HepG2 (cell line): ENCODE data around the gene TMEM14A. TPM values are rescaled to one million over a fixed set of nuclear protein-coding genes. Genes with fewer than 3 reads are reported as not detected.

Experiments used
- ATAC-seq: fragments of 200-7000 bp; cut with Tn5 transposase; 3 replicates; pipeline ENCODE4 v1.9.1; 2020; ENCODE audit warnings: mild to moderate bottlenecking, moderate library complexity
- BruUV-seq: library from RNA; stranded (reverse); fragments of 400-500 nt; replicated peaks from 2 replicates; lab custom pipeline; 2021; lab: Mats Ljungman, UMichigan
- CTCF ChIA-PET: fragments of 300-600 bp; formaldehyde crosslinking; extraction: SDS; loops from one replicate; lab custom pipeline; 2021; ENCODE audit warnings: low total read pairs, inconsistent platforms, low intra/inter-chr PET ratio; lab: Yijun Ruan, JAX
- POLR2A ChIA-PET: fragments of 350-600 bp; sonication (Branson Sonifier 250); formaldehyde crosslinking; loops from one replicate; lab custom pipeline; 2020; ENCODE audit warnings: antibody characterized with exemption, inconsistent platforms; lab: Yijun Ruan, JAX
- DNase-seq: peaks from one replicate; pipeline ENCODE4 v3.0.0-alpha.2; 2015; ENCODE audit warnings: low spot score
- FAIRE-seq: peaks from 3 replicates; lab custom pipeline; 2011; peaks lifted over from hg19 to GRCh38; lab: Jason Lieb, UNC
- H2AFZ ChIP-seq: one replicate; pipeline ENCODE4 v1.6.1; 2011; ENCODE audit warnings: low read length, inconsistent platforms
- H3K27ac ChIP-seq: fragments of 300-600 bp; 3 replicates; pipeline ENCODE4 v1.8.0; 2011; ENCODE audit warnings: mixed run types, mild to moderate bottlenecking, mixed read lengths, low read length, inconsistent platforms; ENCODE audit not compliant: insufficient read depth; ENCODE audit errors: extremely low read length
- H3K27me3 ChIP-seq, 2 experiments: fragments of 200-600 bp in 1 of 2; 2 replicates in 1 of 2; 3 replicates in 1 of 2; pipeline versions ENCODE4 v1.6.0 to v1.8.0; 2011; ENCODE audit warnings: low read length in 2 of 2, mild to moderate bottlenecking in 2 of 2, moderate library complexity in 2 of 2, inconsistent platforms in 1 of 2; ENCODE audit not compliant: insufficient read depth in 2 of 2, control insufficient read depth in 1 of 2
- H3K36me3 ChIP-seq, 2 experiments: fragments of 200-600 bp in 1 of 2; replicated peaks in 1 of 2; 2 replicates in 1 of 2; 3 replicates in 1 of 2; pipeline versions ENCODE4 v1.5.1 to v1.8.0; 2011; ENCODE audit warnings: low read length in 2 of 2, inconsistent platforms in 1 of 2; ENCODE audit not compliant: insufficient read depth in 2 of 2, control insufficient read depth in 1 of 2
- H3K4me1 ChIP-seq: 2 replicates; pipeline ENCODE4 v1.5.1; 2012; ENCODE audit warnings: low read length, inconsistent platforms; ENCODE audit not compliant: insufficient read depth
- H3K4me2 ChIP-seq: 2 replicates; pipeline ENCODE4 v1.6.0; 2011; ENCODE audit warnings: low read depth, low read length, inconsistent platforms
- H3K4me3 ChIP-seq, 3 experiments: fragments of 200-600 bp in 1 of 3; sonication (generic), shearing (Covaris generic) in 1 of 3; replicated peaks in 1 of 3; 2 replicates each; pipeline ENCODE4 v1.5.1; 2011 to 2016; ENCODE audit warnings: low read length in 3 of 3, inconsistent platforms in 2 of 3, low read depth in 2 of 3, mild to moderate bottlenecking in 2 of 3, control low read depth in 1 of 3, mixed read lengths in 1 of 3; ENCODE audit not compliant: insufficient read depth in 1 of 3
- H3K79me2 ChIP-seq: one replicate; pipeline ENCODE4 v1.6.1; 2011; ENCODE audit warnings: low read length, inconsistent platforms; ENCODE audit not compliant: insufficient read depth
- H3K9ac ChIP-seq: 2 replicates; pipeline ENCODE4 v1.6.0; 2011; ENCODE audit warnings: mild to moderate bottlenecking, low read depth, low read length, inconsistent platforms; ENCODE audit not compliant: insufficient read depth
- H3K9me3 ChIP-seq: 2 replicates; pipeline ENCODE4 v1.5.1; 2012; ENCODE audit warnings: mild to moderate bottlenecking, low read length
- H4K20me1 ChIP-seq: 2 replicates; pipeline ENCODE4 v1.6.0; 2011; ENCODE audit warnings: inconsistent platforms, mild to moderate bottlenecking, low read length, moderate library complexity; ENCODE audit not compliant: insufficient read depth
- HNF4A ChIP-seq: sonication (generic); formaldehyde crosslinking; IDR thresholded peaks from 2 replicates; pipeline ENCODE4 v1.4.0; 2020; ENCODE audit warnings: missing genetic modification reagents
- HNF4G ChIP-seq, 2 experiments: sonication (generic) in 1 of 2; formaldehyde crosslinking in 1 of 2; IDR thresholded peaks; 2 replicates each; pipeline versions ENCODE4 v1.4.0 to v1.6.1; 2011 to 2020; ENCODE audit warnings: borderline replicate concordance in 2 of 2, low read depth in 2 of 2, mild to moderate bottlenecking in 2 of 2, low read length in 1 of 2, missing genetic modification reagents in 1 of 2, moderate library complexity in 1 of 2
- MZF1 ChIP-seq: sonication (generic); formaldehyde crosslinking; IDR thresholded peaks from 2 replicates; pipeline ENCODE4 v1.8.1; 2023; ENCODE audit warnings: mild to moderate bottlenecking, missing genetic modification reagents, borderline replicate concordance
- SYNCRIP ChIP-seq: fragments of 200-400 bp; formaldehyde crosslinking; IDR thresholded peaks from 2 replicates; pipeline ENCODE4 v1.6.1; 2018; ENCODE audit warnings: mild to moderate bottlenecking, low read depth, low read length; ENCODE audit not compliant: insufficient read depth
- ZMYM4 ChIP-seq: sonication (generic); formaldehyde crosslinking; IDR thresholded peaks from 2 replicates; pipeline ENCODE4 v1.8.1; 2023; ENCODE audit warnings: mild to moderate bottlenecking, missing genetic modification reagents
- ZNF143 ChIP-seq: sonication (generic); formaldehyde crosslinking; IDR thresholded peaks from 2 replicates; pipeline ENCODE4 v1.4.0; 2020; ENCODE audit warnings: missing genetic modification reagents
- ZNF331 ChIP-seq: sonication (generic); formaldehyde crosslinking; IDR thresholded peaks from 2 replicates; pipeline ENCODE4 v1.4.0; 2020; ENCODE audit warnings: missing genetic modification reagents
- ZNF737 ChIP-seq: sonication (generic); formaldehyde crosslinking; IDR thresholded peaks from 2 replicates; pipeline ENCODE4 v1.5.0; 2020; ENCODE audit warnings: missing genetic modification reagents, mild to moderate bottlenecking, borderline replicate concordance
- whole genome bisulfite sequencing: methylation state at CpG from one replicate; pipeline ENCODE4 v1.1.6; 2017; ENCODE audit warnings: low lambda C conversion rate; 5-methylcytosine and 5-hydroxymethylcytosine counted together
- in situ Hi-C: cut with HindIII; loops from 2 replicates; pipeline ENCODE4 v1.10.0; 2017; ENCODE audit warnings: low pct_unique_long_range_greater_than_20kb; ENCODE audit not compliant: extremely low pct_ligation_motif_present
- intact Hi-C: fragments of 100-400 bp; cut with micrococcal nuclease; formaldehyde crosslinking; loops from one replicate; pipeline ENCODE4 v1.10.0; 2022; ENCODE audit not compliant: unreplicated experiment
- polyA plus RNA-seq, 8 experiments: library from polyadenylated mRNA; depleted of rRNA in 3 of 8; stranded (reverse) in 7 of 8; unstranded in 1 of 8; fragments of >200 nt; fragmentation: Illumina TruSeq in 4 of 8; extraction: Trizol in 4 of 8; gene quantifications; 2 replicates each; pipeline versions ENCODE4 v1.2.1 to v1.2.3, GENCODE V29; 2011 to 2016; ENCODE audit warnings: low read depth in 4 of 8, missing spikeins in 1 of 8, mixed read lengths in 1 of 8; ENCODE audit not compliant: insufficient read depth in 1 of 8
- total RNA-seq, 5 experiments: library from RNA; depleted of rRNA; stranded (reverse); fragments of >200 nt; fragmentation: Illumina TruSeq; extraction: Trizol; gene quantifications; 2 replicates each; pipeline ENCODE4 v1.2.3, GENCODE V29; 2016; ENCODE audit warnings: low read depth in 1 of 5
- TF ChIP-seq, protein P1 (sequence below): sonication (generic); formaldehyde crosslinking; IDR thresholded peaks from 2 replicates; pipeline ENCODE4 v1.5.0; 2020; ENCODE audit warnings: missing genetic modification reagents

TMEM14A gene
- total and polyA plus RNA-seq, 2 of the 13 experiments (the other 11 are each of a cell fraction or from before 2014, with no cell fraction given), result 24.6 to 73.7 TPM

DNA sequence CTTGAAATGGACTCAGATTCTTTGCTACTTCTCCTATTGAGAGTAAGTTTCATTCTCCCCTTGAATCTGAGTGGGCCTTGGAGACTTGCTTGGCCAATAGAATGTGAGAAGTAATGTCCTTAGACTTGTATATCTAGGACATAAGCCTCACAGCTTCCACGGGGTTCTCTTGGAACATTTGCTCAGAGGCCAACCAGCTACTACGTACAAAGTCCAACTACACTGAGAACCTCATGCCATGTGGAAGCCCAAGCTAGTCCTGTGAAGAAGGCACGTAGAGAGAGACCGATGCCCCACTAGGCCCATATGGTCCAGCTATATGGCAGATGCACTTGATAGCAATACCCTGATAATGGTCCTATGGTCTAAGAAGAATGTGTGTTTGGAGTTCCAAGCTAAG lies 22.9 kb downstream of the TMEM14A start:
- Histone ChIP-seq H3K4me1 (peaks cover 8% of the 10 kb centered on the region), H2AFZ (no peak overlapping the region), H3K4me3 (no peak overlapping the region), H3K27ac (no peak overlapping the region), H3K27me3 (no peaks in the 10 kb centered on the region), H3K9ac (no peak overlapping the region), H4K20me1 (no peaks in the 10 kb centered on the region), H3K4me2 (no peak overlapping the region), H3K9me3 (peaks cover 6% of the 10 kb centered on the region; the same call in 1 of the 2 replicates), H3K36me3 (no peaks in the 10 kb centered on the region), H3K79me2 (no peaks in the 10 kb centered on the region)
- TF ChIP-seq HNF4A (CRISPR knock-in tag), result peak; percentile 55; the same call in 1 of the 2 replicates
- TF ChIP-seq MZF1 (CRISPR knock-in tag), result no peak
- 0 out of 2 replicates have a peak, but pooled peaks have one; percentile 22 for TF ChIP-seq ZNF737 (CRISPR knock-in tag)
- no peak for TF ChIP-seq ZNF143 (CRISPR knock-in tag)
- TF ChIP-seq HNF4G (IDR thresholded peaks at IDR 0.05; ENCODE audit: borderline replicate concordance, low read depth, low read length), result peak; percentile 29; the same call in 1 of the 2 replicates
- no peak for TF ChIP-seq HNF4G (CRISPR knock-in tag; IDR thresholded peaks at IDR 0.05; ENCODE audit: borderline replicate concordance, low read depth)
- TF ChIP-seq ZMYM4 (CRISPR knock-in tag), result peak; percentile 54; the same call in 1 of the 2 replicates
- TF ChIP-seq SYNCRIP, result no peak
- ChIA-PET CTCF (no interaction called here), POLR2A (interaction anchor here (0.6 kb wide), 1 partner anchor 21 kb away, joined by 3 read pairs; no protein-coding TSS in a partner anchor)
- ATAC-seq (no peak), FAIRE-seq (no peak), DNase-seq (no peak)
- 76% methylated on average over 4 of the region's 4 CpGs for WGBS
- in situ Hi-C loops (no loop called here), intact Hi-C loops (no loop called here)
- BruUV-seq, result no TSS peak

GRCh38 chr6:52694404-52694803 lies 23.5 kb downstream of the TMEM14A start:
- WGBS, result 94% methylated on average over 2 of the region's 2 CpGs
- intact Hi-C loops, result no loop called here
- ATAC-seq (no peak), DNase-seq (no peak), FAIRE-seq (no peak)
- peaks cover 6% of the 10 kb centered on the region; the same call in 1 of the 2 replicates for H3K9me3 ChIP-seq
- ChIA-PET POLR2A (no interaction called here), CTCF (no interaction called here)
- peaks cover 8% of the 10 kb centered on the region for H3K4me1 ChIP-seq
- no TSS peak for BruUV-seq
- no peaks in the 10 kb centered on the region for H4K20me1 ChIP-seq
- no peak overlapping the region for H3K4me2 ChIP-seq
- no peak overlapping the region for H3K27ac ChIP-seq
- H3K36me3 ChIP-seq, result no peaks in the 10 kb centered on the region
- H3K4me3 ChIP-seq, result no peak overlapping the region
- H3K27me3 ChIP-seq, result no peaks in the 10 kb centered on the region
- H3K79me2 ChIP-seq, result no peaks in the 10 kb centered on the region
- in situ Hi-C loops, result no loop called here
- TF ChIP-seq, protein P1, sequence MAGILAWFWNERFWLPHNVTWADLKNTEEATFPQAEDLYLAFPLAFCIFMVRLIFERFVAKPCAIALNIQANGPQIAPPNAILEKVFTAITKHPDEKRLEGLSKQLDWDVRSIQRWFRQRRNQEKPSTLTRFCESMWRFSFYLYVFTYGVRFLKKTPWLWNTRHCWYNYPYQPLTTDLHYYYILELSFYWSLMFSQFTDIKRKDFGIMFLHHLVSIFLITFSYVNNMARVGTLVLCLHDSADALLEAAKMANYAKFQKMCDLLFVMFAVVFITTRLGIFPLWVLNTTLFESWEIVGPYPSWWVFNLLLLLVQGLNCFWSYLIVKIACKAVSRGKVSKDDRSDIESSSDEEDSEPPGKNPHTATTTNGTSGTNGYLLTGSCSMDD, result no peak
- TF ChIP-seq ZNF331 (CRISPR knock-in tag), result peak; percentile 99
- H3K9ac ChIP-seq, result no peak overlapping the region
- H2AFZ ChIP-seq, result no peak overlapping the region
